ENCODE measurements around the gene ANKRD35. TPM values are rescaled to one million over a fixed set of nuclear protein-coding genes. Genes with fewer than 3 reads are reported as not detected.
A peak's percentile ranks its signal among the peaks of the same experiment; 100 is the strongest.

The ANKRD35 gene
- polyA plus RNA-seq, 1 of the 3 experiments (the other 2 are of a cell fraction): 0.08 TPM

GRCh38 chr1:145908653-145909052 lies 23.0 kb upstream of the ANKRD35 start:
- ChIA-PET CTCF (interaction anchor here (0.6 to 16.4 kb wide), 11 partner anchors 10 to 125 kb away, joined by 3 to 281 read pairs (median 5); partner anchors contain the start of genes ANKRD35, NUDT17, PEX11B and RBM8A), POLR2A (interaction anchor here (0.9 kb wide), 1 partner anchor 17 kb away, joined by 5 read pairs; no protein-coding TSS in a partner anchor)
- H3K9me2 ChIP-seq: no peaks in the 10 kb centered on the region
- peaks cover 12% of the 10 kb centered on the region for H3F3A ChIP-seq (replicated peaks; ENCODE audit: insufficient read depth)
- no peak for DNase-seq
- peaks cover 5 to 8% of the 10 kb centered on the region in 2 experiments; a peak in 2 of 4 replicates for H3K4me1 ChIP-seq (ENCODE audit: control insufficient read depth in 1 of 2, insufficient read depth in 2 of 2, low read depth in 1 of 2, low read length in 1 of 2)
- no peaks in the 10 kb centered on the region for H4K20me1 ChIP-seq (ENCODE audit: insufficient read depth)
- TF ChIP-seq FOSL2 (IDR thresholded peaks at IDR 0.05; ENCODE audit: borderline replicate concordance, low read depth) (no peak), GABPA (IDR thresholded peaks at IDR 0.05; ENCODE audit: low read depth) (no peak), SMC3 (IDR thresholded peaks at IDR 0.05; ENCODE audit: low read depth, low read length) (no peak), EZH2phosphoT487 (IDR thresholded peaks at IDR 0.05; ENCODE audit: borderline replicate concordance, low read depth) (no peak), SIN3A (IDR thresholded peaks at IDR 0.05; ENCODE audit: borderline replicate concordance, low read depth, low read length) (no peak), POLR2AphosphoS5 (IDR thresholded peaks at IDR 0.05; ENCODE audit: low read depth, low read length) (no peak), YY1 (IDR thresholded peaks at IDR 0.05; ENCODE audit: low read depth) (no peak), FOXJ3 (CRISPR knock-in tag; IDR thresholded peaks at IDR 0.05) (no peak), TAF1 (IDR thresholded peaks at IDR 0.05; ENCODE audit: borderline replicate concordance, low read depth, low read length) (no peak), CTCF (IDR thresholded peaks at IDR 0.05) (no peak), FOXM1 (IDR thresholded peaks at IDR 0.05; ENCODE audit: low read depth) (no peak), RAD21 (IDR thresholded peaks at IDR 0.05; ENCODE audit: low read length) (no peak), JUND (IDR thresholded peaks at IDR 0.05) (no peak), MEF2A (IDR thresholded peaks at IDR 0.05; ENCODE audit: borderline replicate concordance, low read depth) (no peak), USF2 (IDR thresholded peaks at IDR 0.05; ENCODE audit: borderline replicate concordance, low read depth, low read length) (no peak), PBX3 (IDR thresholded peaks at IDR 0.05) (no peak), MXI1 (IDR thresholded peaks at IDR 0.05; ENCODE audit: low read depth, low read length) (no peak), MAX (IDR thresholded peaks at IDR 0.05; ENCODE audit: low read depth) (no peak), RFX5 (IDR thresholded peaks at IDR 0.05; ENCODE audit: low read length) (no peak)
- H3K27me3 ChIP-seq (ENCODE audit: insufficient read depth): no peaks in the 10 kb centered on the region
- H3K36me3 ChIP-seq (replicated peaks in 1 of 2; ENCODE audit: control insufficient read depth in 1 of 2, insufficient read depth in 2 of 2, low read length in 1 of 2): peaks cover 11 to 16% of the 10 kb centered on the region in 2 experiments
- 88% methylated on average over 1 of the region's 1 CpG for WGBS (ENCODE audit: low lambda C conversion rate)
- no peak overlapping the region; a peak in 1 of 4 replicates for H3K4me3 ChIP-seq (ENCODE audit: low read depth in 2 of 2, low read length in 1 of 2)
- no peaks in the 10 kb centered on the region for H3K9me3 ChIP-seq
- H3K79me2 ChIP-seq (ENCODE audit: insufficient read depth): no peaks in the 10 kb centered on the region
- no peak overlapping the region for H3K9ac ChIP-seq
- H3K27ac ChIP-seq (ENCODE audit: low read depth in 2 of 2, low read length in 1 of 2): no peak overlapping the region; a peak in 1 of 4 replicates
- H2AFZ ChIP-seq (ENCODE audit: low read depth): no peak overlapping the region
- peak overlapping the region; percentile 42 for H3K4me2 ChIP-seq
